HepG2 (cell line): Measurements from ENCODE around the gene FXN. TPM values are rescaled to one million over a fixed set of nuclear protein-coding genes. Genes with fewer than 3 reads are reported as not detected.

Experiments
- BCL3 ChIP-seq: sonication (generic); formaldehyde crosslinking; IDR thresholded peaks from 2 replicates; pipeline ENCODE4 v1.5.1; 2020; ENCODE audit warnings: mild to moderate bottlenecking, missing genetic modification reagents, moderate library complexity
- CHD4 ChIP-seq: fragments of 200-600 bp; sonication (generic); IDR thresholded peaks from 2 replicates; pipeline ENCODE4 v1.7.0; 2017; ENCODE audit warnings: mild to moderate bottlenecking, low read length, borderline replicate concordance
- MLXIP ChIP-seq: sonication (generic); formaldehyde crosslinking; IDR thresholded peaks from 2 replicates; pipeline ENCODE4 v1.9.0; 2021; ENCODE audit warnings: missing genetic modification reagents, borderline replicate concordance
- PHF20 ChIP-seq: sonication (generic); formaldehyde crosslinking; IDR thresholded peaks from 2 replicates; pipeline ENCODE4 v1.5.0; 2020; ENCODE audit warnings: mild to moderate bottlenecking, missing genetic modification reagents
- TOPORS ChIP-seq: sonication (generic); formaldehyde crosslinking; IDR thresholded peaks from 2 replicates; pipeline ENCODE4 v1.8.0; 2023; ENCODE audit warnings: mild to moderate bottlenecking, missing genetic modification reagents
- ZBTB46 ChIP-seq: sonication (generic); formaldehyde crosslinking; IDR thresholded peaks from 2 replicates; pipeline ENCODE4 v1.4.0; 2020; ENCODE audit warnings: mild to moderate bottlenecking, missing genetic modification reagents, borderline replicate concordance
- ZNF317 ChIP-seq: sonication (generic); formaldehyde crosslinking; IDR thresholded peaks from 2 replicates; pipeline ENCODE4 v1.5.0; 2020; ENCODE audit warnings: mild to moderate bottlenecking, missing genetic modification reagents
- polyA plus RNA-seq, 8 experiments: library from polyadenylated mRNA; depleted of rRNA in 3 of 8; stranded (reverse) in 7 of 8; unstranded in 1 of 8; fragments of >200 nt; fragmentation: Illumina TruSeq in 4 of 8; extraction: Trizol in 4 of 8; gene quantifications; 2 replicates each; pipeline versions ENCODE4 v1.2.1 to v1.2.3, GENCODE V29; 2011 to 2016; ENCODE audit warnings: low read depth in 4 of 8, missing spikeins in 1 of 8, mixed read lengths in 1 of 8; ENCODE audit not compliant: insufficient read depth in 1 of 8
- total RNA-seq, 5 experiments: library from RNA; depleted of rRNA; stranded (reverse); fragments of >200 nt; fragmentation: Illumina TruSeq; extraction: Trizol; gene quantifications; 2 replicates each; pipeline ENCODE4 v1.2.3, GENCODE V29; 2016; ENCODE audit warnings: low read depth in 1 of 5

FXN gene
- total and polyA plus RNA-seq, 2 of the 13 experiments (the other 11 are each of a cell fraction or from before 2014, with no cell fraction given) = 24.1 to 26.0 TPM

GRCh38 chr9:69078581-69078980, 43.0 kb downstream of the FXN start (continued):
- TF ChIP-seq ZBTB46 (CRISPR knock-in tag) (no peak), BCL3 (CRISPR knock-in tag) (no peak), TOPORS (CRISPR knock-in tag) (no peak), CHD4 (no peak), MLXIP (CRISPR knock-in tag) (no peak), PHF20 (CRISPR knock-in tag) (no peak), ZNF317 (CRISPR knock-in tag) (no peak)
- TF ChIP-seq, all 625 proteins: peak for 0
